Fibroblast of skin of back (primary cell): ENCODE data around the gene THOP1.
"Not testable (repeated sequence)": the region's sequence is repeated elsewhere in the genome, so short reads cannot be mapped to it uniquely, and the experiment has no call there.

ENCODE experiments used
- DNase-seq: peaks from one replicate; pipeline ENCODE4 v3.0.0-alpha.2; 2013

The THOP1 gene

DNA sequence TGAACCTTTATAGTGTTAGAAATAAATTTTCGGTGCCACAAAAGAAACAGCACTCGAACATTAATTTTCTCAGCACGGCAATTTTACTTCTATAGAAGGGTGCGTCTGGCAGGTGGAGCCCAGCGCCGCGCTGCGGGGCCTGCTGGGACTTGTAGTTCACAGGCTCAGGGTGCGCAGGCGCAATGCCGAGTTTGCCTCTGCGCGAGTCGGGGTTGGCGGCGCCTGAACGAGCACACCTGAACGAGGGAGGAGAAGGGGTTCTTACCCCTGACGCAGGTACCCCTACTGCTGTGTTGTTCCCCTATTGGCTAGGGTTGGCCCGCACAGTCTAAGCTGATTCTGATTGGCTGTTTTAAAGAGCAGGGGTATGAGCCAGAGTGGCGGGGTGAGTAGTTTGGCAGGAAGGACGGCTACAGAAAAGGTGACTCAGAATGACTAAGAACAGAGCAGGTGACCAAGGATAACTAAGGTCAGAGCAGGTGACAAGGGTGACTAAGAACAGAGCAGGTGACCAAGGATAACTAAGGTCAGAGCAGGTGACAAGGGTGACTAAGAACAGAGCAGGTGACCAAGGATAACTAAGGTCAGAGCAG lies 32.0 kb downstream of the THOP1 start:
- DNase-seq = not testable (repeated sequence)

DNA sequence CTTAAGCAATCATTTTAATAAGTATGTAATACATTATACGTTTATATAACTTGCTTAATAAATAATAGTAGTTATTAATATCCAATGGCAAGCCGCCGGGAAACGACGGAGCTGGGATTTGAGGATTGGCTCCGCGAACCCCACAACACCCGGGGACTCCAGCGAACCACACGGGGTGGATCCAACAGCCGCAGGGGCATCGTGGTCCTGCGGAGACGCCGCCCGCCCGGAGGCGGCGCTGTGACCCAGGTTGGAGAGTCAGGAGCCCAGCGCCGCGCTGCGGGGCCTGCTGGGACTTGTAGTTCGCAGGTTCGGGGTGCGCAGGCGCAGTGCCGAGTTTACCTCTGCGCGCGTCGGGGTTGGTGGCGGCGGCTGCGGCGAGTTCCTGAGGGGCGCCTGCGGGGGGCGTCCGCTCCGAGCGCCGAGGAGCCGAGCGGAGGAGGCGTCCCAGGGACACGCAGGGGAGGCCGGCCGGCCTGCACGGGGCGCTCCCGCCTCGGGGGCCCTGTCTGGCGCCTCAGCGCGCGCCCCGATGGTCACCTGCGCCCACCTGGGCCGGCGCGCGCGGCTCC lies 34.3 kb downstream of the THOP1 start, which contains the start of gene ZNF554:
TSS of gene ZNF554 (plus strand) at position 329 of the 572 bp plus-strand sequence. CDS start at position 533, 204 bp downstream.
- DNase-seq = peak; percentile 90

DNA sequence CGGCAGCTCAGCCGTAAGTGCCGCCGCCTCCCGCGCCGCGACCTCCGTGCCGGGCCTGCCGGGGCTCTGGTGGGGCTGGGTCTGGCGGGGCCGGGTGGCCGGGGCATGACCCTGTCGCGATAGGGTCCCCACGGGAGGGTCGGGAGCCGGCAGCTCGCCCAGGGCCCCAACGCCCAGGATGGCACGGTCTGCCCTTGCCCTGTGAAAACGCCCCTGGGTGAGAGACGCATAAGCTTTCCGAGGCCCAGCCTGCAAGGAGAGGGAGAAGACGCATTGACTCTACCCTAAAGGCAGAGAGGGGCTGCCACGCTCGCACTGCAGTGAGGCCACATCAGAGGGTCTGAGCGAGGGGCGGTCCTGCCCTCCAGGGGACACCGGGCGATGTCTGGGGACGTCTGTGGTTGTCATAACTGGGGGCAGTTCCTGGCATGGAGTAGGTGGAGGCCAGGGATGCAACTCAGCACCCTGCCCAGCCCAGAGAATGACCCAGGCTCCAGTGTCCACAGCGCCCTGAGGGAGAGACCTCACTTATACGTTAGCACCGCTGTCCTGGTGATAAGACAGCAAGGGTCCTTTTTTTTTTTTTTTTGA lies 34.9 kb downstream of the THOP1 start:
- no peak for DNase-seq

DNA sequence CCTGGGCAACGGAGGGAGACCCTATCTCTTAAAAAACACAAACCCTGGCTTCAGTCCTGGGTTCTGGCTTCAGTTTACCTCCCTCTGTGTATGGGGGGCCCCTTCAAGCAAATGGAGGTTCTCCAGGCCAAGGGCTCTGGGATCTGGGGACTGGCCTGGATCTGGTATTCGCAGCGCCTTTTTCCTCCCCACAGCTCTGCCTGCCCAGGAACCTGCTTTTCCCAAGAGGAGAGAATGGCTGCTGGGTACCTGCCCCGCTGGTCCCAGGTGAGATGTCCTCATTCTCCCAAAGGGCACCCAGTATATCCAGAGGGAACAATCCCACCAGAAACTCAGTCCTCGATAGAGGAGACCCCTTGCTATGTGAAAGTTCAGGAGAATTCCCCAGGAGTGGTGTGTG lies 37.5 kb downstream of the THOP1 start:
- DNase-seq = no peak

DNA sequence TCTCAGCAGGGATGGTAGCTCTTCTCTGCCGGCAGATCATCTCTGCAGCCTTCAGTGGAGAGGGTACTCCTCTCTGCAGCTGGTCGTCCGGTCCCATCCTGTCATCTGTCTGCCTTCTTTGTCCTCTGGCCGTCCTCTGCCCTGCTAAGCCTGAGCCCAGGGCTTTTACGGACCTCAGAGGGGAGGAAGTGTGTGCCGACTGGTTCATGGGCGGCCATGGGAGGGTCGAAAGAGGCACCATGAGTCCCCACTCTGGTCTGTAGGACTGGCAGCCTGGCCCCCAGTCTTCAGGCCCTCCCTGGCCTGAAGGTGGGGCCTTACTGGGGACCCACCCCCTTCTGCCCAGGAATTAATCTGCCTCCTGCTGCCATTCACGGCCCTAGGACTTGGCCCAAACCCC lies 38.3 kb downstream of the THOP1 start:
- no peak for DNase-seq

DNA sequence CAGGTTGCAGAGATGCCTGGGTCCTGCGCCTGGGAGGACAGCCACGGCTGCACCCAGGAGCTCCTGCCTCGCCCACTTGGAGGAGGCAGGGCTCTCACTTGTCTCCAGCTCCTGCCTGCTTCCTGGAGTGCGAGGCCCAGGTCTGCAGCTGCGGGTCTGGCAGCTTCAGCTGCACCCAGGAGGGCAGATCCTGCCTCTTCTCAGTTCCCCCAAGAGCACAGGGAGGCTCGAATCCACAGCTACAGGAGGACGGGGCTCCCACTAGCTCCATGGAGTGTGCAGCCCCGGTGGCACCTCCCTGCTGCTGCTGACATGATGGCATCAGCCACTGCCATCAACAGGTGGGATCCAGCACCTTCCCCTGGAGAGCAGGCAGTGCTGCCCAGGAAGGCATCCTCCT lies 38.8 kb downstream of the THOP1 start:
- no peak for DNase-seq

DNA sequence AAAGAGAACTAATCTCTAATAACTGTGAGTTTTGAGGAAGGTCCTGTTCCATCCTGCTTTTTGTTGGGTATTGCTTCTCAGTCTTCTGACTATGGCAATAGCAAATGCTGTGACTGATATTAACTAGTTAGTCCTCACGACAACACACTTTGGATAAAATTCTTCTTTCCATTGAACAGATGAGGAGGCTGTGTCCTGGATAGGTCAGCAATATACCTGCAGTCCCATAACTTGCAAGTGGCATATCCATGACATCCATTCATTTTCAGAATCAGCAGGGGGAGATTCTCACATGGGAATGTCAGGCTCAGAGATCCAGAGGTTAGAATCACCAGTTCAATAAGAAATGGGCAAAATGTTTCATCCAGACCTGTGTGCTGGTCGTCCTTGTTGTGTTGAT lies 41.7 kb downstream of the THOP1 start:
- no peak for DNase-seq

DNA sequence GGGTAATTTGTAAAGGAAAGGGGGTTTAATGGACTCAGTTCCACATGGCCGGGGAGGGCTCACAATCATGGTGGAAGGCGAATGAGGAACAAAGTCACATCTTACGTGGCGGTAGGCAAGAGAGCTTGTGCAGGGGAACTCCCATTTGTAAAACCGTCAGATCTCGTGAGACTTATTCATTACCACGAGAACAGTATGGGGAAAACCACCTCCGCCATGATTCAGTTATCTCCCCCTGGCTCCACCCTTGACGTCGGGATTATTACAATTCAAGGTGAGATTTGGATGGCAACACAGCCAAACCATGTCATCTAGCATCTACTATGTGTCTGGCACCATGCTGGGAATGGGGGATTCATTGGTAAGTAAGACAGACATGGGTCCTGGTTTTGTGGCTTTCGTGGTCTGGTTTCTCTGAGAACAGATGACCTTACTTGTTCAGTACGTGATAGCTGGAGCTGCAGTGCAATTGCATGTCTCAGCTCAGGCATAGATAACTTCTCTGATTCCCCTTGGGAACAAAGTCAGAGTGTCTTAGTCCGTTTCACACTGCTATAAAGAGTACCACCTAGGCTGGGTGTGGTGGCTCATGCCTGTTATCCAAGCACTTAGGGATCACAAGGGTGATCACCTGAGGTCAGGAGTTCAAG lies 42.7 kb downstream of the THOP1 start:
- DNase-seq = no peak

DNA sequence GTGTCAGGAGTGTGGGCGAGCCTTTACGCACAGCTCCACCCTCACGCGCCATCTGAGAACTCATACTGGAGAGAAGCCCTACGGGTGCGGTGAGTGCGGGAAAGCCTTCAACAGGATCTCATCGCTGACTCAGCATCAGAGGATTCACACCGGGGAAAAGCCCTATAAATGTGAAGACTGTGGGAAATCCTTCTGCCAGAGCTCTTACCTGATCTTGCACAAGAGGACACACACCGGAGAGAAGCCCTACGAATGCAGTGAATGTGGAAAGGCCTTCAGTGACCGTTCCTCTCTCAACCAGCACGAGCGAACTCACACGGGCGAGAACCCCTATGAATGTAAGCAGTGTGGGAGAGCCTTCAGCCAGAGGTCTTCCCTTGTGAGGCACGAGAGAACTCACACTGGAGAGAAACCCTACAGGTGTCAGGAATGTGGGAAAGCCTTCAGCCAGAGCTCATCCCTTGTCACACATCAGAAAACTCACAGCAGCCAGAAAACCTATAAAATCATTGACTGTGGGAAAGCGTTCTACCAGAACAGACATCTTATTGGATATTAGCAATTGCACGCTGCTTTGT lies 49.1 kb downstream of the THOP1 start:
- DNase-seq = no peak

DNA sequence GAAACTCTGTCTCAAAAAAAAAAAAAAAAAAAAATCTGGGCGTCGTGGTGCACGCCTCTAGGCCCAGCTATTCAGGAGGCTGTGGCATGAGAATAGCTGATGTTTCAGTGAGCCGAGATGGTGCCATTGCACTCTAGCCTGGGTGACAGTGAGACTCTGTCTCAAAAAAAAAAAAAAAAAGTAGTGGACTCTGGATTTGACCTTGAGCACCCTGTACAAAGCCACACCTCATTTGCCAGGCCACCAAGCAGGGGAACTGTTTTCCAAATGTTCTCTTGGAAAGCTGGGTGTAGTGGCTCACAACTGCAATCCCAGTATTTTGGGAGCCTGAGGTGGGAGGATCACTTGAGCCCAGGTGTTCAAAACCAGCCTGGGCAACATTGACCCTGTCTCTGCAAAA lies 52.1 kb downstream of the THOP1 start:
- DNase-seq = no peak

DNA sequence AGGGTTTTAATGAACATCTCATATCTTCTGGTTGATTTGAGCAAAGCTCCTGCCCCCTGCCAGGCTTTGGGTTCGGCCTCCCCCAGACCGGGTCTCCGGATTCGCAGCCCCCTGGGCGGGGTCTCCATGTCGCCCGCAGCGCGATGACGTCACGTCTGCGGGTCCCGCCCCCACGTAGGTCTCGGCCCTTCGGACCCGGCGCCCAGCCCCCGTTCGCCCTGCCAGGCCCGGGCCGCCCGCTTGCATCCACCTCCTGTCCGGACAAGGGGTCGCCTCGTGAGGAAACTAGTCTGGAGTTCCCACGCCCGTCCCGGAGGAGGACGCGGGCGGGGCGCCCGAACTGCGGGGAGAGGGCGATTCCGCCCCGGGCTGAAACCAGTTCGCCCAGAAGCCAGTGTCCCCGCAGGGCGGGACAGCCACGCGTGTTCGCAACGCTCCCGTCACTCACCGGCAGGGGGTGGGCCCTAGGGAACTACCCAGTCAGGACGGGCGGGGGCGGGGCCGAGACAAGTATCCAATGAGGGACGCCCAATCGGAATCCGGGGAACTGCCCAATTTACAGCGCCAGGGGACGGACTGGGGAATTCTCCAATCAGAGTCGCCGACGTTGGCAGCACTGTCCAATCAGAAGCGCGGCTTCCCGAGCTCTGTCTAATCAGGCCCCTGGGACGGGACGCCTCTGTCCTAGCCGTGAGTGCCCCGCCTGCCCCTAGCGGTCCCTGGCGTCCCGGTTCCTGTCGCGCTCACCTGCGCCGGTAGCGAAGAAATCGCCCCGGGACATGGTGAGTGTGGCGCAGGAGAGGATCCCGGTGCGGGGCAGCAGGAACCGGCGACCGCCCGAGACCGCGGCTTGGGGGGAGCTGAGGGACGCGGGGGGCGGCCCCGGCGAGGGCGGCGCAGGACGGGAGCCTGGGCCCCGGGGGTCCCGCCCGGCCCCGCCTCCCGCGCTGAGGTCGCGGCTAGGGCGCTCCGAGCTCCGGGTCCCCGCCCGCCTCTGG lies 55.8 kb downstream of the THOP1 start, which contains the start of gene ZNF555:
TSS of gene ZNF555 (plus strand) at position 682 of the 998 bp plus-strand sequence. CDS start at position 780, 98 bp downstream.
- peak; percentile 99 for DNase-seq

DNA sequence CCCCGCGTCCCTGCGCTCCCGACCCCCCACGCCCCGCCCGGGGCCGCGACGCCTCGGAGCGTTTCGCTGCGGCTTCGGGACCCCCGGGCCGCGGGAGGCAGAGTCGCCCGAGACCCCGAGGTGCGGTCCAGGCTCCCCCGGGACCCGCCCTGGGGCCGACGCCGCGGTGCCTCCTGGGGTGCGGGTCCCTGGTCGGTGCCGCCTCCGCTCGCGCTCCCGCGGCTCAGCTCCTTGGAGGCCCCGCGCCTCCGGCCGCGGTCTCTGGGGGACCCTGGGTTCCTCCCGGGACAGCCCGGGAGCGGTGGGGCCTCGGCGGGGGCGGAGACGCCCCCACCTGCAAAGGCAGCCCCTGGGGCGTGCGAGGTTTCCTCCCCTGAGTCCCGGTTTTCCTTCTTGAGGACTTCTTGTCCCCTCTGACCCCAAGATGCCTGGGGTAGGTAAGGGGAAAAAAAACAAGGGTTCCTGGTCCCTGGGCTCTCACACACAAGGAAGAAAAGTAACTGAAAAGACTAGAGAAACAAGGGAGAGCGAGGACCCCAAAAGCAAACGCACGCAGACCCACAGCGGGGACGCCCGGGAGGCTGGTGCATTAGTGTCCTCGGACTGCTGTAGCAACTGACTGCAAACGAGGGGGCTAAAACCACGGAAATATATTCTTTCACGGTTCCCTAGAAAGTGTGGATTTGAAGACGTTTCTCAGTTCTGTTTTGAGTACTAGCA lies 56.7 kb downstream of the THOP1 start:
- no peak for DNase-seq

DNA sequence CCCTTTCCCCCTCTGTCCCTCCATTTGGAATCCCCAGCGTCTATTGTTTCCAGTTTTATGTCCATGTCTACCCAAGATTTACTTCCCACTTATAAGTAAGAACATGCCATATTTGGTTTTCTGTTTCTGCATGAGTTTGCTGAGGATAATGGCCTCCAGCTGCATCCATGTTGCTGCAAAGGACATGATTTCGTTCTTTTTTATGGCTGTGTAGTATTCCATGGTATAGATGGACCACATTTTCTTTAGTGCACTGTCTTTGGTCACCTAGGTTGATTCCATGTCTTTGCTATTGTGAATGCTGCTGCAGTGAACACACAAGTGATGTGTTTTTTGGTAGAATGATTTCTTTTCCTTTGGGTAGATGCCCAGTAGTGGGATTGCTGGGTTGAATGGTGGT lies 59.8 kb downstream of the THOP1 start:
- no peak for DNase-seq

DNA sequence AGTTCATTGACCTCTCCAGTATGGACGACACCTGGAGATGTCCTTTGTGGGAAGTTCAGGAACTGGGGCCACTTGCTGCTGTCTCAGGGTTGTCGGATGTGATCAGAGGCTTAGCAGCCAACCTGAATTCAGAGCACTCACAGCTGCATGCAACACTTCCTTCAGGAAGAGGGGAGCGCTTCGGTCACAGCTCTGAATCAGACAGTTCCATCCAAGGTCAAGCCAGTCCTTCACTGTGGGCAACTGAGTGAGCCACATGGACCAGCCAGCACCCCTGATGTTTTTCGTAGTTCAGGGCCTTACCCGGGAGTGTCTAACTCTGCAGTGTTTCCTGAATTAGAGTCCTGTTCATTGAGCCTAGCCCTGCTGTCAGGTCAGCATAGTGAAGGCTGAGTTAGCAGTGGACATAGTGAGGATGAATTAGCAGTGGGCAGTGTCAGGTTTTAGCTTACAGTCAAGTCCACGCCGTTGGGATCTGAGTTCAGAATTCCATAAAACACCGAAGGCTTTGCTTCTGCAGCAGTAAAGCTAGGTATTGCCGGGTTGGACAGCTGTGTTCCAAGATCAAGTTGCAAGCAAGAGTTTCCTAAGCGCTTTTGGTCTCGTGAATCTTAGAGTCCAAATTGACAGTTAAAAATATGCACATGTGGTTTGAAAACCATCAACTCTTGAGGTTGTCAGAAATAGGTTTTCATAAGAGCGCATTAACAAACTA lies 61.0 kb downstream of the THOP1 start:
- DNase-seq = no peak

DNA sequence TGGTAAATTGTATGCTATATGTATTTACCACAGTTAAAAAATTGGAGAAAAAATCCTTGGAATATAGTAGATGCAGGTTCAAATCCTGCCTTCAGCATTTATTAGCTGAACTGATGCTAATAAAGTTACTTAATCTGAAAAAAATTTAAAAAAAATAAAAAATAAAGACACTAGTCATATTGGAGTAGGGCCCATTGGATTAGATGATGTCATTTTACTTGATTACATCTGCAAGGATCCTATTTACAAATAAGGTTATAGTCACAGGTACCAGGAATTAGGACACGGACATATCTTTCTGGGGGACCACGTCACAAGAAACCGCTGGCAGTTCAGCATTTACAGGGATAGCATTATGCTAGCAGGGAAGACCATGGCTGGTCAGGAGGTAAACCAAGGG lies 62.2 kb downstream of the THOP1 start:
- no peak for DNase-seq

DNA sequence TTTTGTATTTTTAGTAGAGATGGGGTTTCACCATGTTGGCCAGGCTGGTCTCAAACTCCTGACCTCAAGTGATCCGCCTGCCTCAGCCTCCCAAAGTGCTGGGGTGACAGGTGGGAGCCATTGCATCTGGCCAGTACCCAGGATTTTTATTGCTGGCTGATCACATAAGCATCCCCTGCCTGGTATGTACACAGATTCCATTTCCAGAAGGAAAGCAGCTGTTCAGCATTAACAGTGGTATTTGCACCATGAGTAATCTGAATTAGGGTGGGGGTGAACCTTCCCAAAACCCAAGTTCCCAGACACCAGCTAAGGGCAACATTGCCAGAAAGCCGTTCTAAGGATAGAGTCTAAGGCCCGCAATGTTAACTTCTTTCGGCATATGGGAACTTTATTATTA lies 63.3 kb downstream of the THOP1 start:
- DNase-seq = peak; percentile 29

DNA sequence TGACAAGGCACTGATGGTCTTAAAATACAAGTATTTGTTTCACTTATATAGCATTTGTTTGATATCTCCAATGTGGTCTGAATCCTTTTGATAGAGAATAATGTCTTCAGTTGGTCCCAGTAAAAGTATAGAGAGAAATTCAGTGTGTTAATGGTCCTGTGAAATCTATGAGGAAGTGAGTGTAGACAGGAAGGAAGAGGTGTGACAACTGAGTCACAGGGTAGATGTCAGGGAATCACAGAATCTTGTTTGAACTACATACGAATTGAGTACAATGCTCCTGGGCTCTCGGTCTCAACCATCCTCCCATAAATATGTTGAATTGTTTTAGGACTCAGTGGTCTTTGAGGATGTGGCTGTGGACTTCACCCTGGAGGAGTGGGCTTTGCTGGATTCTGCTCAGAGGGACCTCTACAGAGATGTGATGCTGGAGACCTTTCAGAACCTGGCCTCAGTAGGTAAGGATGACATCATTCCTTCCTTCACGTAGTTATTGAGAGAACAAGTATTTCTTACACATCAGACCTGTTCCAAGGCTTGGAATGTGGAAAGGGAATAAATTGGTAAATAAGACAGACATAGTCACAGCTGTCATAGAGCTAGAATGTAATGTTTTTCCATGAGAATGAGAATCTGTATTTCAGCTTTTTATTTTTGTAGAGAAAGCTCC lies 65.1 kb downstream of the THOP1 start:
- DNase-seq = no peak

DNA sequence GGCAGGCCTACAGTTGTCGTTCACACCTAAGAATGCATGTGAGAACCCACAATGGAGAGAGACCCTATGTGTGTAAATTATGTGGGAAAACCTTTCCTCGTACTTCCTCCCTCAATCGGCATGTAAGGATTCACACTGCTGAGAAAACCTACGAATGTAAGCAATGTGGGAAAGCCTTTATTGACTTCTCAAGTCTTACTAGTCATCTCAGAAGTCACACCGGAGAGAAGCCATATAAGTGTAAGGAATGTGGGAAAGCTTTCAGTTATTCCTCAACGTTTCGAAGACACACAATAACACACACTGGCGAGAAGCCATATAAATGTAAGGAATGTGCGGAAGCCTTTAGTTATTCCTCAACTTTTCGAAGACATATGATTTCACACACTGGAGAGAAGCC lies 67.3 kb downstream of the THOP1 start:
- DNase-seq = no peak

DNA sequence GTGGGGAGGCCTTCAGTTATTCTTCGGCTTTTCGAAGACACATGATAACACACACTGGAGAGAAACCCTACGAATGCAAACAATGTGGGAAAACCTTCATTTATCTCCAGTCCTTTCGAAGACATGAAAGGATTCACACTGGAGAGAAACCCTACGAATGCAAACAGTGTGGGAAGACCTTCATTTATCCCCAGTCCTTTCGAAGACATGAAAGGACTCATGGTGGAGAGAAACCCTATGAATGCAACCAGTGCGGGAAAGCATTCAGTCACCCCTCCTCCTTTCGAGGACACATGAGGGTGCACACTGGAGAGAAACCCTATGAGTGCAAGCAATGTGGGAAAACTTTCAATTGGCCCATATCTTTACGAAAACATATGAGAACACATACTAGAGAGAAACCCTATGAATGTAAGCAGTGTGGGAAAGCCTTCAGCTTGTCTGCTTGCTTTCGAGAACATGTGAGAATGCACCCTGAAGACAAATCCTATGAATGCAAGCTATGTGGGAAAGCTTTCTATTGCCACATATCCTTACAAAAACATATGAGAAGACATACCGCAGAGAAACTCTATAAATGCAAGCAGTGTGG lies 67.8 kb downstream of the THOP1 start:
- no peak for DNase-seq

DNA sequence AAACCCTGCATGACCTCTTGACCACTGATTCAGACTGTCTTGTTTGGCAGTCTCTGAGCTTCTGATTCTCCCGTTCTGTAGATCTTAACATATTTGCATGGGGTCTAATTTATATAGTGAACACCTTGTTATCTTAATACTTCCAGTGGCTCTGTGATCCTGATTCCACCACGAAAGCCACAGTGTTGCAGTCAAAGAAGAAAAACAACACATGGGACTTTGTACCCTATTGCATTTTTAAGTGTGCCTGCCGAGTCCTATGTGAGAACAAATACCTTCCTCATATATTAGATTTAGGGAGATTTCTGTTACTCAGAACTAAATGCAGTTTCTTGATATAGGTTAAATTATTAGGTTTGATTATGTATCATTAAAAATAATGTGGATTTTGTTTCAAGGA lies 69.5 kb downstream of the THOP1 start:
- no peak for DNase-seq
